Measurements from ENCODE around the gene DTWD2.
A peak's percentile ranks its signal among the peaks of the same experiment; 100 is the strongest.
"Not testable (repeated sequence)": the region's sequence is repeated elsewhere in the genome, so short reads cannot be mapped to it uniquely, and the experiment has no call there.

Gene DTWD2, protein sequence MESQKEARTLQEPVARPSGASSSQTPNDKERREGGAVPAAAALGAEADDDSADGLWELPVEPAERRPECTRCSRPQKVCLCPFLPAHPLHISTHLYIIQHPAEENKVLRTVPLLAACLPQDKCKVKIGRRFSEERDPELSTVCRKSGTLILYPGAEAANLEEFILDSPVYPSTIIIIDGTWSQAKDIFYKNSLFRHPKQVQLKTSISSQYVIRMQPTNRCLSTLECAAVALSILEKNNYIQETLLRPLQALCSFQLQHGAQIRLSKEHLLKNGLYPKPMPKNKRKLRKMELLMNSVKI

DNA sequence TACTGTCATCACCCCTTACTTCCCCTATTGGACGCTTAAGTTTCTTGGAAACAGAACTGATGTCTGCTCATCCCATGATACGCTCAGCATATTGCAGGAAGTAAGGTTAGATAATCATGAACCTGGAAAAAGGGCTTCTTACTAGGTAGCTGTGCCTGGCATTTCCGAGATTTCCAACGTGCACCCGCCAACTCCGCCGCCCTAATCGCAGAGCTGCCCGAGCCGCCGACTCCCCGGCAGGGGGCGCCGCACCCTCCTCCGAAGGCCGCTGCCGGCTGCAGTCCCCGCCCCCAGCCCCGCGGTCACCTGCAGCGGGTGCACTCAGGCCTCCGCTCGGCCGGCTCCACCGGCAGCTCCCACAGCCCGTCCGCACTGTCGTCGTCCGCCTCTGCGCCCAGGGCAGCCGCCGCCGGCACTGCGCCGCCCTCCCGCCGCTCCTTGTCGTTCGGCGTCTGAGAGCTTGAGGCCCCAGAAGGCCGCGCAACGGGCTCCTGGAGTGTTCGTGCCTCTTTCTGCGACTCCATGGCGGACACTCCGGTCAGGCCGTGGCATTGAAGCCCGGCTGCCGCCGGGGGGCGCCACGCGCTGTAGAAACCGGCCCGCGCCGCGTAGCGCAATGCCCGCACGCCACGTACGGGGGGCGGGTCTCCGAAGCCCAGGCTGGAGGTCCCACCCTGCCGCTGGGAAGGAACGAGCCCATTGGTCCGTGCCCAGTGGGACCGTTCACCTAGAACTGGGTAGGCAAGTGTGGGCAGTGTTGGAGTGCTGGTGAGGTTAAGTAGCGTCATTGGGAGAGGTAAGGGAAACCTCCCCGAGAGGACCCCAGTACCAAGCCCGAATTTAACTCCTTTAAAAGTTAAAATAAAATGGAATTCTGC is at the start of gene DTWD2:
DTWD2 (minus strand) TSS at position 560 of the 878 bp plus-strand sequence; CDS start at position 524, 36 bp downstream.
- DNase-seq, result peak; percentile 91

DNA sequence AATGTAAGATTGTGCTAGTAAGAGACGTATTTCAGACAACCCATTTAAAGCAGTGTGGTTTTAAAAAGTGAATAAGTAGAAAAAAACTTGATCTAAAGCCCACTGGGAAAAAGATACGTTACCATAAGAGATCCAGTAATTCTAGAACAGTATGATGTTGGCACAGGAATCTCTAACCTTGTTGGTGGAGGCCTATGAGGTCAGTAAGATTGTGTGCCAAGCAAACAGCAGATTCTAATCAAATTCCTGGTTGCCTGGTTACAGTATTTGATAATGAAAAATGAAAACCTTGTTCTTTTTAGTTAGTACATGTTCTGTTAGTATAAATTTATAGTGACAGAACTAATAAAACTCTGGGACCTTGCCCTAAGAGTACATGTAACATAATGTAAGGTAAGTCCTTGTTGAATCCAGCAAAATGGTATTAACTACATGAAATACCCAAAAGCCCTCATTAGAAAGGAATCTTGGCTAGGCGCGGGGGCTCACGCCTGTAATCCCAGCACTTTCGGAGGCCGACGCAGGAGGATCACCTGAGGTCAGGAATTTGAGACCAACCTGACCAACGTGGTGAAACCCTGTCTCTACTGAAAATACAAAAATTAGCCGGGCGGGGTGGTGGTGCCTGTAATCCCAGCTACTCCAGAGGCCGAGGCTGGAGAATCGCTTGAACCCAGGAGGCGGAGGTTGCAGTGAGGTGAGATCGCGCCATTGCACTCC is 49.3 kb upstream of the DTWD2 start:
- DNase-seq, result no peak

DNA sequence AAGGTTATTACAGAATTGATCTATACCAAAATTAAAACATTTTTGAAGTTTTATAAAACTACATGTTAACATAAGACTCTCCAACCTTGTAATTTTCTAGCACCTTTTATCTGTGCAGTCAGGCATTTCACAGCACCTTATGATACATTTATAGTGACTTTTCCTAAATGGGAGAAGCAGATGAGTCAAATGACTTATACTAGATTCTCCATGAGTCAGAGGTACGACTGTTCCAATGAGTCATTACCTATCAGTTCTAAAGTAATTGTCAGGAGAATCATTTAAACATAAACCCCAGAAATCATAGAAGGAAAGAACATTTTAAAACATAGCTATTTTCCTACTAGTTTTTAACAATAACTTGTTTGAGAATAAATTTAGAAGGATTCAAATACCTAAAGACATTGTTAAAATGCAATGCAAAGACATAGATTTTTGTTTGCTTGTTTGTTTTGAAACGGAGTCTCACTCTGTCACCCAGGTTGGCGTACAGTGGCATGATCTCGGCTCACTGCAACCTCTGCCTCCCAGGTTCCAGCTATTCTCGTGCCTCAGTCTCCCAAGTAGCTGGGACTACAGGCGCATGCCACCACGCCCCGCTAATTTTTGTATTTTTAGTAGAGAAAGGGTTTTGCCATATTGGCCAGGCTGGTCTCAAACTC is 47.9 kb upstream of the DTWD2 start:
- no peak for DNase-seq

DNA sequence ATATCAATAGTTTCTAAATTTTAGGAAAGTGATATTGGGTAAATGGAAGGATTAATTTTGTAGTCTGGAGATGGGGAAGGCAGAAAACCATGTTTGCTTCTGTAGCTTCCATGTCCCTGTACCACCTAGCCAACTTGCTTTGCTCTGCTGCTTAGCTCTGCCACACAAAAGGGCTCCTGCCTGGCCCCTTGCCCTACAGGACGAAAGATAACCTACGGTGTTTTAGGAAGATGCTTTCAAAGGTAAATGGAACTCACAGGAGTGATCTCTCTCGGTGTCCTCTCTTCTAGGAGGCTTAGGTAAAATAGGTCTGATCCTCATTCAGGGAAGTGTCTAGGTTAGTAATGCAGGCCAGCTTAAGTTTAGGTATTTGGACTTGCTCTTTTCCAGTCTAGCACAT is 44.8 kb upstream of the DTWD2 start:
- DNase-seq, result no peak

DNA sequence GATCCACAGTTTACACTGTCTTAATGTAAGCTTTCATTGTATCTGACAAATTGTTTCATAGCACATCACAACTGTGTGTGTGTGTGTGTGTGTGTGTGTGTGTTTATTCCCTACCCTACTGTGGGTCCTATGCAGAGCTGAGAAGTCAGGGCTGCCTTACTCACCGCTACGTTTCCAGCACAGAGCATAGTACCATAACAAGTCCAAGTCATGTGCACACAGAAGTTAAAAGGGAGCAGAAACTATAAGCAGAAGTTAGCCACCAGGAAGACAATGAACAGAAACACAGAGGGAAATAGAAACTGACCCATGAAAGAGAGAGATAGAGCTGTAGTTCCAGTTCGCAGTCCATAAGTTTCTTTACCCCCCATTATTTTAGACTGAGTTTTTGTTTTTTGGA is 44.3 kb upstream of the DTWD2 start:
- no peak for DNase-seq

DNA sequence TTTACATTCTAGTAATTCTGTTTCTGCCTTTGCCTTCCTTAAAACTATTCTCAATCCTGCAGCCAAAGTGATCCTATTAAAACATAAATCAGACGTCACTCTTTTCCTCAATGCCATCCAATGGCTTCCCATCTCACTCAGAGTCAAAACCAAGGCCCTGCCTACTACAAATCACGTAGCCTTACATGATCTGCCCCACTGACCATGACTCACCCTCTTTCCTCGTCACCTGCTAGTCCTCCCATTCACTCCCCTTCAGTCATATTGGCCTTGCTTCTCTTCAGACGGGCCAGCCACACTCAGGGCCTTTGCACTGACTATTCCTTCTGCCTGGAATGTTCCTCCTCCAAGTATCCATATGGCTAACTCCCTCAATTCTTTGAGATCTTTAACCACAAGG is 43.6 kb upstream of the DTWD2 start:
- DNase-seq, result no peak

DNA sequence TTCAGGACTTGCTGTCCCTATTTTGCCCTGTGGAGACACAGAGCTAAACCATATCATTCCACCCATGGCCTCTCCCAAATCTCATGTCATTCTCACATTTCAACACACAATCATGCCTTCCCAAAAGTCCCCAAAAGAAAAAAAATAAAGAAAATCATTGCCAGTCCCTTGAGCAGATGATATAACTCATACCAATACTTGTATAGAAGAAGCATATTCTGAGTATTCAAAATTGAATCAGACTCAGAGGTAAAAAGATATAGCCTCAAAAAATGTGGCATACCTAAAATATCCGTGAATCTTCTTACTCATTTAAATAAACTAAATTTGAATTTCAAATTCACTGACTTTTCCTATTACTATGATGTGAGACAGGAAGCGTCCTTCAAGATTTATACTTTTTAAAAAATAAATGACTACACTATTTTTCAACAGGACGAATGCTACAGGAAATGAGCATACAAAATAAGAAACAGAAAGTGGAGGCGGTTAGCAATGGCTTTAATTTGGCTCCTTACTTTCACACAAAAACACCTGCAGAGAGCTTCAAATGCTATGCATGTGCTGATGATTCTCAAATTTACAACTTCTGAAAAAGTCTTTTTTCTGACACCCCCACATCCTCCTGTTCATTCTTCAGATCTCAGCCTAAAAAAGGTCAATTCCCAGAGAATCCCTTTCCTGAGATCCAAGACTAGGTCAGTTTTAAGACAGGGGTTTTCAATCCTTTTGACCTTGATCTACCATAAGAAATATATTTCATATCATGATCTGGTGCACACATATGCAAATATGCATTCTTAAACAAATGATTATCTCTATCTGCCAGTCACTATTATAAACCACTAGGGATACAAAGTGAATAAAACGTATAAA is 42.9 kb upstream of the DTWD2 start:
- DNase-seq, result no peak

DNA sequence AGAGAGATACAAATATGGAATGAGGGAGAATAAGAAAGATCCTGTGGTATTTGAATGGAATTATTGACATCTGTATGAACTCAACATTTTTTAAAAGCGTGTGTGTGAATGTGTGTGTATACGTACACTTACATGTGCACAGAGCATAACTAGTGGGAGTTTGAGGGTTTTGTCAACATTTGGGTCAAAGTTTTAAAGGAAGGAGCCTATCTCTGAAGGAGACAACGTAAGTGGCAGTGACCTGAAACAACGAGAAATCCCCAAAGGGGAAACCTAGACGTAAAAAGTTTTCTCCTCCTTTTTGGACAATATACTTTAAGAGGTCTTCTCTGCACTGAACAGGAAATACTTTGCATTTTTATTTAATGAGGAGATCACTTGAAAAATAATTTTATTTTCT is 40.2 kb upstream of the DTWD2 start:
- no peak for DNase-seq

DNA sequence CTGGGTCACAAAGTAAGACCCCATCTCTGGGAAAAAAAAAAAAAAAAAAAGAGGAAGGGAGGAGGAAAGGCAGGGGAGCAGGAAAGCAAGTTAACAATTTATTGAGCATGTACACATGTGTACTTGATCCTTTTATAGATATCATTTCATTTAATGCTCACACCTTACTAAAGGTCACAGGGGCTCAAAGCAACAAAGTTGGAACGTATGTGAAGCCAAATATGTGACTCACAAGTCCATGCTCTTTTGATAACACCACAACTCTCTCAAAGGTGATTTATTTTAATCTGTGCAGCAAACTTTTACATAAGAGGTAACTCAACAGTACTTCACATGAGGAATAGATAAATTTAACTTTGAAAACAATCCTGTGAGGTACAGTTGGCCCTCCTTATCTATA is 34.4 kb upstream of the DTWD2 start:
- DNase-seq, result no peak

DNA sequence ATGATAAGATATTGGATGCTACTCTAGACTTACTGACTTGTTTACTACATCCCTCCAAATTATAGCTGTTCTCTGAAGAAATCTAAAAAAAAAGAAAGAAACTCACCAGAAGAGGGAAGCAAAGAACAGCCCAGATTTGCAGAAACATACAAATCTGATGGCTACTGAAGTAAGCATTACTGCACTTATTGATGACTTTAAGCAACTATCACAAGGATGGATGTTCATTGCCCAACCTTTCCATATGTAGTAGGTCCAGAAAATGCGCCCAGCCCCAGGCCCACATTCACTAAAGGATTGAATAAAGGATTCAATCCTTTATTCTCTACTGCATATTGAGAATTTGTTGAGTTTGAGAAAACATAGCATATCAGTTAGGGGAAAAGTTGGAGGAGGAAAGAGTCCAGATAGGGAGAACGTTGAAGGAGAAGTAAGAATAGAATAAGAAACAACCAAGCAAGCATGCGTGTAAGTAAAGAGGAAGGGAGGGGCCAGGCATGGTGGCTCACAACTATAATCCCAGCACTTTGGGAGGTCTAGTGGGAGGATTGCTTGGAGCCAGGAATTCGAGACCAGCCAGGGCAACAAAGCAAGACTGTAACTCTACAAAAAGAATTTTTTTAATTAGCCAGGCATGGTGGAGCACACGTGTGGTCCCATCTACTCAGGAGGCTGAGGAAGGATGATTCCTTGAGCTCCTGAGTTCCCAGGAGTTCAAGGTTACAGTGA is 33.8 kb upstream of the DTWD2 start:
- no peak for DNase-seq

DNA sequence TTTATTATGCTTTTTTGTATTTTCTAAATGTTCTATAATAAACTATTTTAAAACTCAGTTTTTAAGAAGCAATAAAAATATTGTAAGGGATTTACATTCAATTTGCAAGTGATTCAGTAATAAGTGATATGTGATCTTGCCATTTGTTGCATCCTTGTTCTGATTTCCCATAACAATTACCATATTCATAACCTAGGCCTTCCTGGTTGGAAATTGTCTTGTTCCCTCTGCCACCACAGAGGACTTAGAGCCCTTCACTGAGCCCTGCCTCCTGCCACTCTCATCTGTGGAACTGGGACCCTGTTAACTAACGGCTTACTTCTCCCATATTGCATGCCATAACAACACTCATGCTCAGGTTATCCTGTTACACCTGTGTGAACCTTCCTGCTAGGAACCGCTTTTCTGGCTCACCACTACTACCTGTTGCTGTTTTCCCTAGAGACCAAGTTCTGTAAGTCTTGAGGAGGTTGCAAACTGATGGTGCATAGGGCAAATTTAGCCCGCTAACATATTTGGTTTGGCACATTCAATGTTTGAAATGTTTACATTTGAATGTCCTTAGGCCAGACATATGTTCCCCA is 32.9 kb upstream of the DTWD2 start:
- no peak for DNase-seq

DNA sequence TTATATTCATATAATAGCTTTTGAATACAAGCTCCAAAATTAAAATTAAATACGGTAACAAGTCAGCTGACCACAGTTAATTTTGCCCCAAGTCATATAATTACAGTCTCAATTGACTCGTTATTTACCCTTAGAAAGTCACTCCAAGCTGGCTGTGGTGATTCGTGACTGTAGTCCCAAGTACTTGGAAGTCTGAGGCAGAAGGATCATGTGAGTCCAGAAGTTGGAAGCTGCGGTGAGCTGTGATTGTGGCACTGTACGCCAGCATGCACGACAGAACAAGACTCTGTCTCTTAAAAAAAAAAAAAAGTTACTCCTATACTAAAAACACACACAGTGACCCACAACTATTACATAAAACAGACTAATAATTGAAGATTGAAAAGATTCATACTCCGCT is 31.6 kb upstream of the DTWD2 start:
- no peak for DNase-seq

DNA sequence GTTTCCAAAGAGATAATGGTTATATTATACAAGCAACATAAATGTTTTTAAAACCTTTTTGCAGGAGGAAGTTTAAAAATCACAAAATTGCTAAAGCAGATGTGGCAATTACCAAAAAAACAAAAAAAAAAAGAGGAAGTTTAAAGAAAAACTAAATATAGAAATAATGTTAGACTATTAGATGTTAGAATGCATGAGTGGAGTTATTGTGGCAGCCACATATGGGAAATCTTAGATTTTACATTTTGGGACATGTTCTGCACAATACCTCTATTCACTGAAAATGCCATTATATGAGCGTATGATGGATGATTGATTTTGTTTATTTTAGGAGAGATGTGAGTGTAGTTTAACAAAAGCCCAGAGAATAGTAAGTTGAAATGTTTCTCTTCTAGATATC is 31.2 kb upstream of the DTWD2 start:
- no peak for DNase-seq

DNA sequence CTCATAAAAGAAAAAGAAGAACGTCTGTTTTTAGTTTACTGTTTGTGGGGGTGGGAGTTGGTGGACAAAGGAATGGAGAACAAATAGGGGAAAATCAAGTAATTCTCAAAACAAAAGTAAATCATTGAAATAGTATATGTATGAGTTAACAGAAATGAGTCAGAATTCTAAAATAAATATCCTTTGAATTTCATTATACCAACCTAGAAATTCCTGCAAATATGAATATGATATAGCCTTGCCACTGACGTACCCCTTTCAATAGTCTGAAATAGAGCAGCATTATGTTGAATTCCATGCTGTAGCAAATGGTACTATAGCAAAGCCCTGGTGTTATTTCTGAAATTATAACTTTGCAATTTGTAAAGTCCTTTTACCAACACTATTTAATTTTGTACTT is 29.6 kb upstream of the DTWD2 start:
- no peak for DNase-seq

DNA sequence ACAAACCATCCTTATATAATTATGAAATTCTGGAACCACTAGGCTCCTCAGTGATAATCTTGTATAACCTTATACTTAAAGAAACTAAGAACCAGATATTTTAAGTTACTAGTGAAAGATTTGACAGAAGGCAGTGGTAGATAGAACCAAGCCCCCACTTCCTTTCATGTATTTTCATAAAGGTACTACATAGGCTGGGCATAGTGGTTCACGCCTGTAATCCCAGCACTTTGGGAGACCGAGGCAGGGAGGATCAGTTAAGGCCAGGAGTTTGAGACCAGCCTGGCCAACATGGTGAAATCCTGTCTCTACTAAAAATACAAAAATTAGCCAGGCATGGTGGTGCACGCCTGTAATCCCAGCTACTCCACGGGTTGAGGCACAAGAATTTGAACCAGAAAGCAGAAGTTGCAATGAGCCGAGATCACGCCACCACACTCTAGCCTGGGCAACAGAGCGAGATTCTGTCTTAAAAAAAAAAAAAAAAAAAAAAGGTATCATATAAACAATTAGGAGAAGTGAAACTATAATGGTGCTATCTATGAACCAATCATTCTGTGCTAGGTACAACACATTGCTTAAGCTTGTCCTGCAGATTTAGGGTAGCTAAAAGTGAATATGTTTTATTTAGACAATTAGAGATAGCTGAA is 27.9 kb upstream of the DTWD2 start:
- DNase-seq, result no peak

DNA sequence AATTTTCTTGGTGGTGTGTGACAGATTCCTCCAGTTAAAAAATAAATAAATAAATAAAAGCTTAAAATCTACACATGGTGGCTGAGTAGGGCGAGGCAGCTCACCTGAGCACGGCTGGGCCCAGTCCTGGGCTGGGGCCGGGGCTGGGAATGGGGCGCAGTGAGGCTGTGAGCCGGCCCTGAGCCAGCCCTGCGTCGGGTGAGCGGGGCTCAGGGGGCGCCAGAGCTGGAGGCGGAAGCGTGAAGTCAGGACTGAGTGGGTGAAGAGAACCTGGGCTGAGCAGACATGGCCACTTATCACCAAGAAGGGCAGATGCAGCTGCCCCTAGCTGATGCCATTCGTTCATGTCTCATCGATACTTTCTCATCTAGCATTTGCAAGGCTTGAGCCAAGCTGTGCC is 22.8 kb upstream of the DTWD2 start:
- no peak for DNase-seq

DNA sequence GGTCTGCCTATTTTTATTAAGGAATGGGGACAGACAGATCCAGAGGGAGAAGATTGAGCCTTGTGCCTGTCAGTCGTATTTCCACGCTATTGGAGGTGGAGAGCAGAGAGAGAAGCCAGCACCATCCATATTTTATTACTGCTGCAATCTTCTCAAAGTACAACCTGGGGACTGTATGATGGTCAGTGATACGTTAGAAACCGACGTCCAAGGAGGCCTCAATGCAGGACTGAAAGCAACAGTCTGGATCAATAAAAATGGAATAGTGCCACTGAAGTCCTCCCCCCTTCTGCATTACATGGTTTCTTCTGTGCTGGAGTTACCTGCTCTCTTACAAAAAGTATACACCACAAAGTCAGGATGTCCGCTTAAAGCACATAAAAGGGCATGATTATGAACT is 21.9 kb upstream of the DTWD2 start:
- DNase-seq, result no peak

DNA sequence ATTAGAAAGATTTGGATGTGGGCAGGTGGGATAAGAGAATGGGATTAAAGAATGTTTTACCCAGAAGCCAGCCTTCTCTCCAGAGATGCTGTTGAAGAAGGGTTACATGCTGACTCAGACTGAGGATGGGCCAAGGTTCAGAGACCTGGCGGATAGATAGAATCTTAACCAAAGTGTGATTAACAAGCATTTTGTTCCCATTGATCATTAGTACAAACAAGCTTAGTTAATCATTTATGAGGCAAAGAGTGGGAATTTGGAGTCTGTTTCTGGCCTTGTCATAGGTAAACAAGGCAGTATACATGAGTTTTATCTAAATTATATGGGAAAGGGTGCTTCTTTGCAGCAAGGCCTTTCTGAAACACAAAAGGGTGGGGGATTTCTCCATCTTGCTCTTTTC is 20.8 kb upstream of the DTWD2 start:
- DNase-seq, result no peak

DNA sequence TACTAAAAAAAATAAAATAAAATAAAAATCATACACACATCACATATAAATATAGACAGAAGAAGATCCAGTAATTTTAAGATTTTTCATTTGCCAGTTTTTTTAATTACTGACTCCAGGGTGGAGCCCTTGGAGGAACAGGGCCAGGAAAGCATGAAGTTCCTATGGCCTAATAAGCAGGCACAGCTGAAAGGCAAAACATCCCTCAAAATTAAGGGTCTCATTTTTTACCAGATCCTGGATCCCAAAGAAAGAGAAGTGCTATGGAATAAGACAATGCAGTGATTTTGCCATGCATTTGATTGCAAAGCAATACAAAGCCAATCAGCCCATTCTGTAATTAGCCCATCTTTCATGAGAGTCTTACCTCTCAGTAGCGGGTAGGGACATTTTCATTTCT is 11.3 kb upstream of the DTWD2 start:
- no peak for DNase-seq

DNA sequence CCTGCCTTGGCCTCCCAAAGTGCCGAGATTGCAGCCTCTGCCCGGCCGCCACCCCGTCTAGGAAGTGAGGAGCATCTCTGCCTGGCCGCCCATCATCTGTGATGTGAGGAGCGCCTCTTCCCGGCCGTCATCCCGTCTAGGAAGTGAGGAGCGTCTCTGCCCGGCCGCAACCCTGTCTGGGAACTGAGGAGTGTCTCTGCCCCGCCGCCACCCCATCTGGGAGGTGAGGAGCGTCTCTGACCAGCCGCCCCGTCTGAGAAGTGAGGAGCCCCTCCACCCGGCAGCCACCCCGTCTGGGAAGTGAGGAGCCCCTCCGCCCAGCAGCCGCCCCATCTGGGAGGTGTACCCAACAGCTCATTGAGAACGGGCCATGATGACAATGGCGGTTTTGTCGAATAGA is 10.5 kb upstream of the DTWD2 start:
- not testable (repeated sequence) for DNase-seq

DNA sequence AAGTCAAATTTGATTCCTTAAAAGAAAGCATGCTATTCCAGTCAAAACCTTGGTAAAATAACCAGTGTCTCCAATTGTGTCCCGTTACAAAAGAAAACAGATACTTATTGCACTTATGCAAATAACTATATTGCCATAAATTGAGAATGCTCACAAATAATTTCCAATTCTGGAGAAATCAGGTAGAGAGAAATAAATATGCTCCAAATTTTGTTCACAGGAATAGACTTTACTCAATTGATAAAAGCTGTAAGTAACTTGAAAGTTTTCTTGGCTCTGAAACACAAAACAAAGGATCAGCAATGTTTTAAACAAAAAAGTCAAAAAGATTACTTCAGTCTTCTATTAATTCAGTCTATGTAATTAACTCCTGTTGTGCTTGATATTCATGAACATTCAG is 7.8 kb upstream of the DTWD2 start:
- no peak for DNase-seq
